OCI-LY3 (cell line): ENCODE results near the gene MCTS1.

Experiments used
- H2AFZ ChIP-seq: fragments of 200-600, 300-600 bp; shearing (Covaris generic); 2 replicates; pipeline ENCODE4 v1.6.0; 2014; ENCODE audit warnings: antibody characterized with exemption, low read depth, low read length
- H3K27ac ChIP-seq: fragments of 200-600, 300-600 bp; sonication (generic); 2 replicates; pipeline ENCODE4 v1.5.1; 2014; ENCODE audit warnings: mild to moderate bottlenecking, low read length, moderate library complexity, mixed read lengths
- H3K27me3 ChIP-seq: fragments of 200-600, 300-600 bp; sonication (generic); 2 replicates; pipeline ENCODE4 v1.6.1; 2014; ENCODE audit warnings: low read depth, low read length, mixed read lengths
- H3K36me3 ChIP-seq: fragments of 200-600, 300-600 bp; sonication (generic); replicated peaks from 2 replicates; pipeline ENCODE3; 2014; ENCODE audit warnings: low read depth, low read length, mixed read lengths
- H3K4me1 ChIP-seq: fragments of 300-600, 200-600 bp; sonication (generic); 2 replicates; pipeline ENCODE4 v1.6.1; 2014; ENCODE audit warnings: low read length, mixed read lengths
- H3K4me2 ChIP-seq: fragments of 200-600, 300-600 bp; sonication (generic); 2 replicates; pipeline ENCODE4 v1.6.1; 2014; ENCODE audit warnings: low read length, mixed read lengths
- H3K4me3 ChIP-seq: fragments of 300-600, 200-600 bp; sonication (generic); 2 replicates; pipeline ENCODE4 v1.5.1; 2014; ENCODE audit warnings: antibody characterized with exemption, mild to moderate bottlenecking, low read length, moderate library complexity
- H3K79me2 ChIP-seq: fragments of 300-600, 200-600 bp; shearing (Covaris generic); 2 replicates; pipeline ENCODE4 v1.6.1; 2014; ENCODE audit warnings: mild to moderate bottlenecking, low read length, mixed read lengths
- H3K9ac ChIP-seq: fragments of 300-600, 200-600 bp; shearing (Covaris generic); 2 replicates; pipeline ENCODE4 v1.6.0; 2014; ENCODE audit warnings: mild to moderate bottlenecking, low read length, moderate library complexity
- H3K9me3 ChIP-seq: fragments of 200-600, 300-600 bp; shearing (Covaris generic); 2 replicates; pipeline ENCODE4 v1.6.1; 2014; ENCODE audit warnings: low read length, mixed read lengths; ENCODE audit not compliant: insufficient read depth
- H4K20me1 ChIP-seq: fragments of 200-600, 300-600 bp; sonication (generic); 2 replicates; pipeline ENCODE4 v1.6.1; 2016; ENCODE audit warnings: low read length, mixed read lengths; ENCODE audit not compliant: insufficient read depth
- EZH2phosphoT487 ChIP-seq: fragments of 200-600 bp; shearing (Covaris generic); IDR thresholded peaks from 2 replicates; pipeline ENCODE4 v1.6.1; 2018; ENCODE audit warnings: antibody characterized with exemption, mixed run types, low read depth
- TF ChIP-seq, protein P1 (sequence below): fragments of 200-600, 300-600 bp; sonication (generic); IDR thresholded peaks from 2 replicates; pipeline ENCODE4 v1.5.1; 2014; ENCODE audit warnings: antibody characterized with exemption, low read length, low read depth

Gene MCTS1

GRCh38 chrX:120575379-120576114 is 28.4 kb upstream of the MCTS1 start:
- Histone ChIP-seq H3K27me3 (no peaks in the 10 kb centered on the region), H3K9me3 (no peaks in the 10 kb centered on the region), H2AFZ (no peak overlapping the region), H3K4me3 (no peak overlapping the region), H4K20me1 (no peaks in the 10 kb centered on the region), H3K79me2 (no peaks in the 10 kb centered on the region), H3K36me3 (no peaks in the 10 kb centered on the region), H3K4me2 (no peak overlapping the region), H3K9ac (no peak overlapping the region), H3K4me1 (no peaks in the 10 kb centered on the region), H3K27ac (no peak overlapping the region)
- no peak for TF ChIP-seq EZH2phosphoT487
- TF ChIP-seq, protein P1, sequence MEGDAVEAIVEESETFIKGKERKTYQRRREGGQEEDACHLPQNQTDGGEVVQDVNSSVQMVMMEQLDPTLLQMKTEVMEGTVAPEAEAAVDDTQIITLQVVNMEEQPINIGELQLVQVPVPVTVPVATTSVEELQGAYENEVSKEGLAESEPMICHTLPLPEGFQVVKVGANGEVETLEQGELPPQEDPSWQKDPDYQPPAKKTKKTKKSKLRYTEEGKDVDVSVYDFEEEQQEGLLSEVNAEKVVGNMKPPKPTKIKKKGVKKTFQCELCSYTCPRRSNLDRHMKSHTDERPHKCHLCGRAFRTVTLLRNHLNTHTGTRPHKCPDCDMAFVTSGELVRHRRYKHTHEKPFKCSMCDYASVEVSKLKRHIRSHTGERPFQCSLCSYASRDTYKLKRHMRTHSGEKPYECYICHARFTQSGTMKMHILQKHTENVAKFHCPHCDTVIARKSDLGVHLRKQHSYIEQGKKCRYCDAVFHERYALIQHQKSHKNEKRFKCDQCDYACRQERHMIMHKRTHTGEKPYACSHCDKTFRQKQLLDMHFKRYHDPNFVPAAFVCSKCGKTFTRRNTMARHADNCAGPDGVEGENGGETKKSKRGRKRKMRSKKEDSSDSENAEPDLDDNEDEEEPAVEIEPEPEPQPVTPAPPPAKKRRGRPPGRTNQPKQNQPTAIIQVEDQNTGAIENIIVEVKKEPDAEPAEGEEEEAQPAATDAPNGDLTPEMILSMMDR = no peak

GRCh38 chrX:120585702-120586101 is 18.2 kb upstream of the MCTS1 start:
- Histone ChIP-seq H3K9ac (no peak overlapping the region), H3K9me3 (no peaks in the 10 kb centered on the region), H3K36me3 (no peaks in the 10 kb centered on the region), H3K27ac (no peak overlapping the region), H3K4me2 (no peak overlapping the region), H3K4me1 (no peaks in the 10 kb centered on the region), H3K27me3 (peaks cover 9% of the 10 kb centered on the region; the same call in 1 of the 2 replicates), H3K79me2 (no peaks in the 10 kb centered on the region), H3K4me3 (no peak overlapping the region), H4K20me1 (no peaks in the 10 kb centered on the region), H2AFZ (no peak overlapping the region)
- no peak for TF ChIP-seq EZH2phosphoT487
- TF ChIP-seq, protein P1 = no peak

DNA sequence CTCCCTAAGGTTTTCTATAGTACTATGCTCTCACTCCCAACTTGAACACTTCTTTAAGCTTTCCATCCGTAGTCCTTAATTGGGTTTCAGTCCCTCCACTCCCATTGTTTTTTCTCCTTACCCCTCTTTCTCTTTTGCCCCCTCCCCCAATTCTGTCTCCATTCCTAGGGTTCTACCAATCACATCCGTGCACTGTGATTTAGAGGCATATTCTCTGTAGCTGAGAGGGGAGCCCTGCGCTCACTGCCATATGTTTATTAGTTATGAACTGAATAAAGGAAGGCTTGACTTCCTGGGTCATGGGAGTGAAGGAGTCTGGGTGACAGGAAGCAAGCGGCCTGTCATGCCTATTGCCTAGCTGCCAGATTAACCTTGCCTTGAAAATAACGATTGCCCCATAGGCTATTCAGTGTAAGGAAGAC is 471 bp downstream of the MCTS1 start:
- peaks cover 6% of the 10 kb centered on the region for H3K4me1 ChIP-seq
- H3K27ac ChIP-seq = peak overlapping the region; percentile 91
- TF ChIP-seq, protein P1 = no peak
- no peak for TF ChIP-seq EZH2phosphoT487
- no peaks in the 10 kb centered on the region for H3K9me3 ChIP-seq
- H3K36me3 ChIP-seq = no peaks in the 10 kb centered on the region
- H3K9ac ChIP-seq = peak overlapping the region; percentile 99
- H4K20me1 ChIP-seq = no peaks in the 10 kb centered on the region
- no peak overlapping the region for H2AFZ ChIP-seq
- peak overlapping the region; percentile 99 for H3K4me3 ChIP-seq
- peak overlapping the region; percentile 80 for H3K4me2 ChIP-seq
- H3K27me3 ChIP-seq = no peaks in the 10 kb centered on the region
- H3K79me2 ChIP-seq = peaks cover 29% of the 10 kb centered on the region

DNA sequence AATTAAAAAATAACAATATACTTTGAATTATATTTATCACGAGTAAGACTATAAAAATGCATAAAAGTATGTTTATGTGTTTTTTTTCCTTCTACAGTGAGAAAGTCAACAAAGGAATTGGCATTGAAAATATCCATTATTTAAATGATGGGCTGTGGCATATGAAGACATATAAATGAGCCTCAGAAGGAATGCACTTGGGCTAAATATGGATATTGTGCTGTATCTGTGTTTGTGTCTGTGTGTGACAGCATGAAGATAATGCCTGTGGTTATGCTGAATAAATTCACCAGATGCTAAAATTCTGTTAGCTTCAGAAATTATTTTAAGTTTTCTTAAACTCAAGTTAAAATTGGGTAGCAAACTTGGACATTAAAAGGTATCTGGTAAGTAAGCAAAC is 8.2 kb downstream of the MCTS1 start:
- TF ChIP-seq EZH2phosphoT487 = no peak
- TF ChIP-seq, protein P1 = no peak

More for the DNA sequence above, 8.2 kb downstream of the MCTS1 start:
- Histone ChIP-seq H3K4me1 (no peaks in the 10 kb centered on the region), H3K27ac (no peak overlapping the region), H3K27me3 (no peaks in the 10 kb centered on the region), H3K36me3 (peaks cover 20% of the 10 kb centered on the region), H3K79me2 (0 out of 2 replicates have a peak, but pooled peaks cover under 1% of the 10 kb centered on the region), H3K9me3 (no peaks in the 10 kb centered on the region), H3K4me3 (no peak overlapping the region), H2AFZ (no peak overlapping the region), H3K9ac (no peak overlapping the region), H4K20me1 (no peaks in the 10 kb centered on the region), H3K4me2 (no peak overlapping the region)
